Stimulated activated CD4-positive, alpha-beta T cell treated with anti-CD3 and anti-CD28 coated beads, Interleukin-1b, Interleukin-23, amount 100 ng/mL, for 48 hours (primary cell): ENCODE measurements around the gene P2RY2.

Source experiments
- DNase-seq: peaks from one replicate; pipeline ENCODE4 v3.0.0-alpha.2; 2020

P2RY2 gene

GRCh38 chr11:73246303-73246702, 28.2 kb downstream of the P2RY2 start:
- no peak for DNase-seq

GRCh38 chr11:73248526-73249185, 30.6 kb downstream of the P2RY2 start:
- no peak for DNase-seq

GRCh38 chr11:73249304-73249703, 31.2 kb downstream of the P2RY2 start:
- DNase-seq: no peak

- DNase-seq: no peak
Measured at GRCh38 chr11:73249853-73250783, 32.0 kb downstream of the P2RY2 start.

GRCh38 chr11:73252577-73253191, 34.6 kb downstream of the P2RY2 start:
- DNase-seq: no peak

GRCh38 chr11:73257342-73258103, 39.4 kb downstream of the P2RY2 start:
- DNase-seq: no peak

- DNase-seq: no peak
Measured at GRCh38 chr11:73258104-73259035, 40.3 kb downstream of the P2RY2 start.

- DNase-seq: no peak
Measured at GRCh38 chr11:73259406-73260126, 41.5 kb downstream of the P2RY2 start.

- no peak for DNase-seq
Measured at GRCh38 chr11:73260127-73260457, 42.0 kb downstream of the P2RY2 start.

GRCh38 chr11:73262851-73263495, 44.9 kb downstream of the P2RY2 start:
- DNase-seq: no peak

- DNase-seq: no peak
Measured at GRCh38 chr11:73263640-73264039, 45.6 kb downstream of the P2RY2 start.

GRCh38 chr11:73265278-73265810, 47.3 kb downstream of the P2RY2 start:
- DNase-seq: no peak

GRCh38 chr11:73265853-73266645, 48.0 kb downstream of the P2RY2 start:
- no peak for DNase-seq

GRCh38 chr11:73266646-73267020, 48.6 kb downstream of the P2RY2 start:
- no peak for DNase-seq

- no peak for DNase-seq
Measured at GRCh38 chr11:73267122-73267846, 49.2 kb downstream of the P2RY2 start.

- no peak for DNase-seq
Measured at GRCh38 chr11:73267906-73268540, 49.9 kb downstream of the P2RY2 start.

GRCh38 chr11:73268671-73269271, 50.7 kb downstream of the P2RY2 start:
- DNase-seq: no peak

GRCh38 chr11:73269459-73270015, 51.5 kb downstream of the P2RY2 start:
- no peak for DNase-seq
